NCI-H2196 treated with DMSO at 0.1 percent for 48 hours (cell line): ENCODE data around the gene KRTAP3-1.
"Not testable (repeated sequence)": the region's sequence is repeated elsewhere in the genome, so short reads cannot be mapped to it uniquely, and the experiment has no call there.

Experiments
- DNase-seq: peaks from one replicate; lab custom pipeline; 2025; ENCODE audit not compliant: unreplicated experiment; lab: John Stamatoyannopoulos, UW

The KRTAP3-1 gene

GRCh38 chr17:41016578-41017215 is 7.8 kb upstream of the KRTAP3-1 start:
- DNase-seq: no peak

GRCh38 chr17:41015454-41015853 is 6.5 kb upstream of the KRTAP3-1 start:
- DNase-seq: no peak

- DNase-seq: no peak
Observed at GRCh38 chr17:41013606-41014005, 4.7 kb upstream of the KRTAP3-1 start.

GRCh38 chr17:41013181-41013580 is 4.3 kb upstream of the KRTAP3-1 start:
- no peak for DNase-seq

GRCh38 chr17:41012326-41013120 is 3.6 kb upstream of the KRTAP3-1 start:
- DNase-seq: no peak

GRCh38 chr17:41010441-41010840 is 1.5 kb upstream of the KRTAP3-1 start:
- no peak for DNase-seq

- DNase-seq: no peak
Observed at GRCh38 chr17:41009936-41010335, 1.0 kb upstream of the KRTAP3-1 start.

GRCh38 chr17:41009301-41009760 is 403 bp upstream of the KRTAP3-1 start:
- no peak for DNase-seq

GRCh38 chr17:41004397-41004796 is 4.5 kb downstream of the KRTAP3-1 start:
- DNase-seq: no peak

GRCh38 chr17:41003926-41004325 is 5.0 kb downstream of the KRTAP3-1 start:
- DNase-seq: no peak

- no peak for DNase-seq
Observed at GRCh38 chr17:41002814-41003213, 6.1 kb downstream of the KRTAP3-1 start.

- no peak for DNase-seq
Observed at GRCh38 chr17:41001795-41002194, 7.1 kb downstream of the KRTAP3-1 start.

GRCh38 chr17:40999563-40999962 is 9.4 kb downstream of the KRTAP3-1 start, which contains the start of gene KRTAP3-2:
Gene KRTAP3-2, minus strand, starts transcription at chr17:40999906. Its CDS starts 53 bp downstream, at chr17:40999853.
- DNase-seq: not testable (repeated sequence)

- no peak for DNase-seq
Observed at GRCh38 chr17:40997361-40997760, 11.6 kb downstream of the KRTAP3-1 start.

GRCh38 chr17:40996829-40997228 is 12.1 kb downstream of the KRTAP3-1 start:
- DNase-seq: no peak

- DNase-seq: no peak
Observed at GRCh38 chr17:40995116-40995515, 13.8 kb downstream of the KRTAP3-1 start.

GRCh38 chr17:40993839-40994238 is 15.1 kb downstream of the KRTAP3-1 start, which contains the start of gene KRTAP3-3:
Gene KRTAP3-3, minus strand, starts transcription at chr17:40994164. Its CDS starts 67 bp downstream, at chr17:40994097.
- no peak for DNase-seq

- DNase-seq: no peak
Observed at GRCh38 chr17:40993084-40993483, 15.8 kb downstream of the KRTAP3-1 start.

- DNase-seq: no peak
Observed at GRCh38 chr17:40992666-40993065, 16.3 kb downstream of the KRTAP3-1 start.

- no peak for DNase-seq
Observed at GRCh38 chr17:40986920-40987319, 22.0 kb downstream of the KRTAP3-1 start.

- no peak for DNase-seq
Observed at GRCh38 chr17:40984226-40984625, 24.7 kb downstream of the KRTAP3-1 start, which contains the start of gene KRT40. Gene KRT40, minus strand, starts transcription at chr17:40984326. Its CDS starts 53 bp downstream, at chr17:40984273.

- DNase-seq: no peak
Observed at GRCh38 chr17:40981115-40981514, 27.8 kb downstream of the KRTAP3-1 start.
